Mucosa of descending colon (tissue), 3 donors: ENCODE measurements around the gene CENPH. TPM values are rescaled to one million over a fixed set of nuclear protein-coding genes. Genes with fewer than 3 reads are reported as not detected.

Experiments used
- ATAC-seq: fragments of 200-7000 bp; cut with Tn5 transposase; one replicate; pipeline ENCODE4 v1.9.1; 2020; ENCODE audit warnings: mild to moderate bottlenecking, moderate library complexity
- DNase-seq, 3 donors: peaks; one replicate each; pipeline ENCODE4 v3.0.0-alpha.2; 2020
- H3K36me3 ChIP-seq: fragments of 200-600 bp; one replicate; pipeline ENCODE4 v1.8.0; 2021; ENCODE audit warnings: low read depth, mild to moderate bottlenecking
- H3K4me1 ChIP-seq: fragments of 200-600 bp; one replicate; pipeline ENCODE4 v1.8.0; 2021; ENCODE audit warnings: low read depth, mild to moderate bottlenecking
- H3K4me3 ChIP-seq: fragments of 200-600 bp; one replicate; pipeline ENCODE4 v1.8.0; 2021; ENCODE audit warnings: mild to moderate bottlenecking
- H3K9me3 ChIP-seq: fragments of 200-600 bp; one replicate; pipeline ENCODE4 v1.8.0; 2021; ENCODE audit warnings: mild to moderate bottlenecking
- intact Hi-C, 2 donors: fragments of 100-400 bp; cut with DNase I in 1 of 2; cut with micrococcal nuclease in 1 of 2; formaldehyde crosslinking; loops; one replicate each; pipeline versions ENCODE4 v1.11.0 to v1.11.1; 2022; cut with DNase I, micrococcal nuclease
- total RNA-seq, 3 donors: library from RNA; stranded (reverse); fragmentation: NEBNext Ultra II Directional in 2 of 3; extraction: Animal tissue kit (Norgen Biotek cat#: 25700) in 2 of 3; gene quantifications; one replicate each; pipeline versions ENCODE4 v1.2.1 to v1.2.4, GENCODE V29; 2021 to 2023
- TF ChIP-seq, protein P1 (sequence below): fragments of 200-600 bp; IDR thresholded peaks from one replicate; pipeline ENCODE4 v1.8.0; 2022; ENCODE audit warnings: antibody characterized with exemption, mild to moderate bottlenecking
- donor health status: DM: no; HTN: no; CAD: no; lungs with moderate emphysema.
- donor health status: DM: no; HTN: no; CAD: no.
- donor health status: DM: no; HTN: yes; CAD: no.

CENPH gene
- total RNA-seq, 3 donors from 2014 or later = 1.5 to 9.6 (median 1.6) TPM

DNA sequence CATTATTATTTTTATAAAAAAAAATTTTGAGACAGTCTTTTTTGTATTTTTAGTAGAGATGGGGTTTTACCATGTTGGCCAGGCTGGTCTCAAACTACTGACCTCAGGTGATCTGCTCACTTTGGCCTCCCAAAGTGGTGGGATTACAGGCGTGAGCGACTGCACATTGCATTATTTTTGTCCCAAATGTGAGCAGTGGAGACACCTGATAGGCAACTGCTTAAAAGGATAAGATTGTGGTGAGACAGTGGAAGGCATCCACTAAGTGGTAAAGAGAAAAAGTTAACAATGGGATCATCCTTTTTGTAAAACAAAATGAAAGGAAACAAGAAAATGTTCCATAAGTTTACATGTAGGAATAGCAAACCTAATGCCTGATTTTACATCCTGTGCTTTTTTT lies 2.0 kb upstream of the CENPH start:
- DNase-seq = no peak
- H3K4me3 ChIP-seq = no peak overlapping the region

DNA sequence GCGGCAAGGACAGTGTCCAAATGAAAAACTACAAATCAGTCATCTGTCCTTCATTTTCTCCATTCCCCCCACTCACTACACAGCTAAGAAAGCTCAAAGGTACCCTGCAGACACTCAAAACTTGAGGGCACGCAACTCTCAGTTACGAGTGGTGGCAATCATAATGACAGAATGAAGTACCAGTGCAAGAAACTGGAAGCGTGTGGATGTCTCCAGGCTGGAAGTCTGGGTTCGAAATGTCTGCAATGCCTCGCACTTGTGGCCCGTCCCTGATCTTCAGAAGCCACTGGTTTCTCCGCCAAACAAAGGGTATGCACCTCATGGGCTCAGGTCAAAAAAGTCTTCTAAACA lies 597 bp upstream of the CENPH start:
- H3K36me3 ChIP-seq = no peaks in the 10 kb centered on the region
- TF ChIP-seq, protein P1, sequence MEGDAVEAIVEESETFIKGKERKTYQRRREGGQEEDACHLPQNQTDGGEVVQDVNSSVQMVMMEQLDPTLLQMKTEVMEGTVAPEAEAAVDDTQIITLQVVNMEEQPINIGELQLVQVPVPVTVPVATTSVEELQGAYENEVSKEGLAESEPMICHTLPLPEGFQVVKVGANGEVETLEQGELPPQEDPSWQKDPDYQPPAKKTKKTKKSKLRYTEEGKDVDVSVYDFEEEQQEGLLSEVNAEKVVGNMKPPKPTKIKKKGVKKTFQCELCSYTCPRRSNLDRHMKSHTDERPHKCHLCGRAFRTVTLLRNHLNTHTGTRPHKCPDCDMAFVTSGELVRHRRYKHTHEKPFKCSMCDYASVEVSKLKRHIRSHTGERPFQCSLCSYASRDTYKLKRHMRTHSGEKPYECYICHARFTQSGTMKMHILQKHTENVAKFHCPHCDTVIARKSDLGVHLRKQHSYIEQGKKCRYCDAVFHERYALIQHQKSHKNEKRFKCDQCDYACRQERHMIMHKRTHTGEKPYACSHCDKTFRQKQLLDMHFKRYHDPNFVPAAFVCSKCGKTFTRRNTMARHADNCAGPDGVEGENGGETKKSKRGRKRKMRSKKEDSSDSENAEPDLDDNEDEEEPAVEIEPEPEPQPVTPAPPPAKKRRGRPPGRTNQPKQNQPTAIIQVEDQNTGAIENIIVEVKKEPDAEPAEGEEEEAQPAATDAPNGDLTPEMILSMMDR = no peak
- intact Hi-C loops = no loop called here
- ATAC-seq (no peak), DNase-seq (no peak)
- H3K4me3 ChIP-seq = peak overlapping the region; percentile 20
- H3K4me1 ChIP-seq = peaks cover 15% of the 10 kb centered on the region
- H3K9me3 ChIP-seq = no peaks in the 10 kb centered on the region

More for the DNA sequence above, 2.0 kb upstream of the CENPH start:
- H3K9me3 ChIP-seq = no peaks in the 10 kb centered on the region
- peaks cover 15% of the 10 kb centered on the region for H3K4me1 ChIP-seq
- intact Hi-C loops = no loop called here
- H3K36me3 ChIP-seq = no peaks in the 10 kb centered on the region
- ATAC-seq = no peak
- TF ChIP-seq, protein P1 = no peak

DNA sequence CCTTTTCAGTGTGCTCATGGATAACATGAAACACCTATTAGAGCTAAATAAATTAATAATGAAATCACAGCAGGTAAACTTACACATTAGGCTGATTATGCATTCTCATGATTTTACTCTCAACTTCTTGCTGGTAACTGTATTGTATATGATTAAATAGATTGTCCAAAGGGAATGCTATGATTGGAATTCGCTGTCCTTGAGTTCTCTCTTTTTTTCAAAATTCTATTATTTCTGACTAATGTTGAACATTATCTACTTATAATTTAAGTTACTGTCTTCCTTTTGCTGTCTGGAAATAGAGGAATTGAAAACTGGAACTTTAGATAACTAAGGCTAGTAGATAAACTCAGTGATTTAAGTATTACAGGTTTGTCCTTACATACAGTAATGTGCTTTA lies 13.1 kb downstream of the CENPH start:
- Histone ChIP-seq H3K9me3 (no peaks in the 10 kb centered on the region), H3K36me3 (no peaks in the 10 kb centered on the region), H3K4me1 (no peaks in the 10 kb centered on the region), H3K4me3 (no peak overlapping the region)
- no peak for ATAC-seq
- TF ChIP-seq, protein P1 = no peak
- intact Hi-C loops = no loop called here
- DNase-seq = no peak

DNA sequence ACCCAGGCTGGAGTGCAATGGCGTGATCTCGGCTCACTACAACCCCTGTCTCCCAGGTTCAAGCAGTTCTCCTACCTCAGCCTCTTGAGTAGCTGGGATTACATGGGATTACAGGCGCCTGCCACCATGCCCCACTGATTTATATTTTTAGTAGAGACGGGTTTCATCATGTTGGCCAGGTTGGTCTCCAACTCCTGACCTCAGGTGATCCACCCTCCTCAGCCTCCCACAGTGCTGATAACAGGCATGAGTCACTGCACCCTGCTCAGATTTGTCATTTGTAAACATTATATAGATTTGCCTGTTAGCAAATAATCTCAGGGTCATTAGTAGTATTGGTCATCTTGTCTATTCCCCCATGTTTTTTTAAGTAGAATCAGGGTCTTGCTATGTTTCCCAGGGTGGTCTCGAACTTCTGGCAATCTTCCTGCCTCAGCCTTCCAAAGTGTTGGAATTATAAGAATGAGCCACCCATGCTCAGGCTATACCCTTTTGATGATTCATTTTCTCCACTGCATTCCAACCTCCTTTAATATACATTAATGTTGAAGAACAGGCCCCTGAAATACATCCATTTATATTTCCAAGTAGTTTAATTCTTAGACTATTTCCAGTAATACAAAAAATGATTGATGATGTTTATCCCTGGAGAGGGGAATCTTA lies 17.3 kb downstream of the CENPH start:
- TF ChIP-seq, protein P1 = no peak
- Histone ChIP-seq H3K4me3 (no peak overlapping the region), H3K4me1 (no peaks in the 10 kb centered on the region), H3K36me3 (no peaks in the 10 kb centered on the region), H3K9me3 (no peaks in the 10 kb centered on the region)
- ATAC-seq (no peak), DNase-seq (no peak)
- intact Hi-C loops = no loop called here

DNA sequence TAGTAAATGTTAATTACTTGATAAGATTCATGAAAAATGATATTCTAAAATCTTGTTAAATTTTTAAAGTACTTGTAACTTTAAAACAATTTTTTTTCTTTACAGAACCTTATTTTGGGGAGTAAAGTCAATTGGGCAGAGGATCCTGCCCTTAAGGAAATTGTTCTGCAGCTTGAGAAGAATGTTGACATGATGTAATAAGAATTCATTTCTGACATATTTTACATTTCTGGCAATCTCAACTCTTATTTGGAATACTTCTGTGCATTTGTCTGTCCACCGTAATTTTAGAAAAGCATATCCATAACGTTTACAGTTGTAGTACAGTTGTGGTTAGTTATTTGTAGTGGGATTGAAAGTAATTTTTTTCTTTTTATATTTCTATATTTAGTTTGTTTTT lies 20.2 kb downstream of the CENPH start:
- H3K4me1 ChIP-seq = no peaks in the 10 kb centered on the region
- ATAC-seq (no peak), DNase-seq (no peak)
- no peaks in the 10 kb centered on the region for H3K9me3 ChIP-seq
- TF ChIP-seq, protein P1 = no peak
- no peaks in the 10 kb centered on the region for H3K36me3 ChIP-seq
- H3K4me3 ChIP-seq = no peak overlapping the region
- intact Hi-C loops = no loop called here

DNA sequence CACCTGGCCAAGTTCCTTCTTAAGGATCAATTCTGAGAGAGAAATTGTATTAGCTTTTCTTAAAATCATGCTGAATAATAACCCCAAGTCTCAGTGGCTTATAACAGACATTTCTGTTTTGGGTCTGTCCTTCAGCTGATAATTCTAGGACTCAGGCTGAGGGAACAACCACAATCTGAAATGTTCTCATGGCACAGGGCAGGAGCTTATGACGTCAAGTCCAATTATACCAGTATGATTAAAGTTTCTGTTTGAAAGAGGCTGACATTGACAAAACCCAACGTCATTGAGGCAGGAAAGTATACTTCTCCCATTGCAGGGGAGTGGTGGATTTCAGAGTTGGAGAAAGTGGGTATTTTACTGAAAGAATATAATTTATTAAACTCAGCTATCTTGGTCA lies 21.8 kb downstream of the CENPH start:
- intact Hi-C loops = no loop called here
- no peaks in the 10 kb centered on the region for H3K36me3 ChIP-seq
- H3K4me3 ChIP-seq = no peak overlapping the region
- H3K9me3 ChIP-seq = no peaks in the 10 kb centered on the region
- DNase-seq (no peak), ATAC-seq (no peak)
- no peaks in the 10 kb centered on the region for H3K4me1 ChIP-seq
- TF ChIP-seq, protein P1 = no peak
